ENCODE results near the gene TRIM13.
A peak's percentile ranks its signal among the peaks of the same experiment; 100 is the strongest.

Gene TRIM13

GRCh38 chr13:50012396-50013169 lies 15.7 kb downstream of the TRIM13 start:
- no peak overlapping the region for H3K4me3 ChIP-seq (ENCODE audit: control insufficient read depth, low read depth, low read length)
- no peak for DNase-seq (ENCODE audit: low read depth)
- no peak for TF ChIP-seq CTCF (IDR thresholded peaks at IDR 0.05; ENCODE audit: control insufficient read depth, insufficient read depth, low read depth, low read length, missing control alignments)

DNA sequence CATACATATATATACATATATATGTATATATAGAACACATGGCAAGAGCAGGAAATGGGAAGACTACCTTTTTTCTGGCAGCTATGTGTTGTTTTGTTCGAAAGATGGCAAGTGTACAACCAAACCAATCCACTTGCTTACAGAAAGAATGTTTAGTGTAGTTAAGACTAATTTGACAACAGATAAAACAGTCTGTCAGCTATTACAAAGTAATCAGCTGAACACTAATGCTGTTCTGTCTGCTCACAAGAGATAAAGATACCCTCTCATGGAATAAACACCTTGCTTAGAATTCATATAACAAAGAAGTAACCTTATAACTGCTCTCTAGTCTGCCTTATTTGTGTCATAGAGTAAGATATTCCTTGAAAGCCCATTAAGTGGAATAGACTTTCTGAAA lies 17.5 kb downstream of the TRIM13 start:
- no peak overlapping the region for H3K4me3 ChIP-seq (ENCODE audit: control insufficient read depth, low read depth, low read length)
- no peak for DNase-seq (ENCODE audit: low read depth)
- TF ChIP-seq CTCF (IDR thresholded peaks at IDR 0.05; ENCODE audit: control insufficient read depth, insufficient read depth, low read depth, low read length, missing control alignments): no peak

DNA sequence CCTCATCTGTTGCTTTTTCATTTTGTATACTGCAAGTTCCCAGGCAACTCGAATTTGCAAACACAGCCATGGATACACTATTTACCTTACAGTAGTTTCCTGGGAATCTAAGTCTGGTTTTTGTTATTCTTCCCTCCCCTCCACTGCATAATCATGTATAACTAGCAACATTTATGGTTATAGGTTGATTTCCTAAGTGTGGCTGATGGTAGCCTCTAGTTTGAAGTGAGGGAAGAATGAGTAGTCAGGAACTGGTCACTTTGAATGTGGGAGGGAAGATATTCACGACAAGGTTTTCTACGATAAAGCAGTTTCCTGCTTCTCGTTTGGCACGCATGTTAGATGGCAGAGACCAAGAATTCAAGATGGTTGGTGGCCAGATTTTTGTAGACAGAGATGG lies 18.4 kb downstream of the TRIM13 start, which contains the start of gene KCNRG:
Gene KCNRG (plus strand): TSS at position 187 of the 400 bp plus-strand sequence. CDS start 50 bp downstream, at position 237.
- no peak for DNase-seq (ENCODE audit: low read depth)
- TF ChIP-seq CTCF (IDR thresholded peaks at IDR 0.05; ENCODE audit: control insufficient read depth, insufficient read depth, low read depth, low read length, missing control alignments): no peak
- H3K4me3 ChIP-seq (ENCODE audit: control insufficient read depth, low read depth, low read length): no peak within 1 kb of the TSS

DNA sequence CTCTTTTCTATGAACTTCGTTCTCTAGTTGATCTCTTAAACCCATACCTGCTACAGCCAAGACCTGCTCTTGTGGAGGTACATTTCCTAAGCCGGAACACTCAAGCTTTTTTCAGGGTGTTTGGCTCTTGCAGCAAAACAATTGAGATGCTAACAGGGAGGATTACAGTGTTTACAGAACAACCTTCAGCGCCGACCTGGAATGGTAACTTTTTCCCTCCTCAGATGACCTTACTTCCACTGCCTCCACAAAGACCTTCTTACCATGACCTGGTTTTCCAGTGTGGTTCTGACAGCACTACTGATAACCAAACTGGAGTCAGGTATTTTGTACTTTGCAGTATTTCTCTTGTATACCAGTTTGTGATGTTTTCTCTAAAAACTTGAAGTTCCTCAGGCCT lies 18.9 kb downstream of the TRIM13 start:
- no peak for TF ChIP-seq CTCF (IDR thresholded peaks at IDR 0.05; ENCODE audit: control insufficient read depth, insufficient read depth, low read depth, low read length, missing control alignments)
- H3K4me3 ChIP-seq (ENCODE audit: control insufficient read depth, low read depth, low read length): no peak overlapping the region
- DNase-seq (ENCODE audit: low read depth): no peak

- peak; percentile 4 for DNase-seq (ENCODE audit: low read depth)
- TF ChIP-seq CTCF (IDR thresholded peaks at IDR 0.05; ENCODE audit: control insufficient read depth, insufficient read depth, low read depth, low read length, missing control alignments): no peak
- H3K4me3 ChIP-seq (ENCODE audit: control insufficient read depth, low read depth, low read length): no peak overlapping the region
These were observed 19.6 kb downstream of the TRIM13 start for GRCh38 chr13:50016444-50016843.

DNA sequence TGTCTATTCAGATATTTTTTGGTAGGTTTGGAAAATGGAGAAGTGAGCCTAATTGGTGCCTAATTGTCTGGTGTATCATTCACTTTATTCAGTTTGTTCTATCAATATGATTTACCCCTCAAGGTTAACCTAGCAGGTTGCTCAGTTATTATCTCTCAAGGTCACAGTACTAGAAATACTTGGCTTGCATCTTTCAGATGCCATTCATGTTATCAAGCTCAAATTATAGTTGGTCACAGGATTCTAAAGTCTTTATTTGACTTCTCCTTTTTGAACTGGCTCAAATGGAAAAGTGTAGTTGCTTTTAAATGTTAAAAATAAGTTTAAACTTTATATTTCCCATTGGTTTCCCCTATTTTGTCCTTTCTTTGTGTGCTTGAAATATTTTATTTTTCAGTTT lies 21.0 kb downstream of the TRIM13 start:
- H3K4me3 ChIP-seq (ENCODE audit: control insufficient read depth, low read depth, low read length): no peak overlapping the region
- no peak for DNase-seq (ENCODE audit: low read depth)
- no peak for TF ChIP-seq CTCF (IDR thresholded peaks at IDR 0.05; ENCODE audit: control insufficient read depth, insufficient read depth, low read depth, low read length, missing control alignments)

Measured in AG09309 (cell line).